ENCODE data around the gene FIG4. TPM values are rescaled to one million over a fixed set of nuclear protein-coding genes. Genes with fewer than 3 reads are reported as not detected.

Gene FIG4
- polyA plus RNA-seq, 2 of the 4 experiments (the other 2 are of a cell fraction): 6.2 to 11.2 TPM

DNA sequence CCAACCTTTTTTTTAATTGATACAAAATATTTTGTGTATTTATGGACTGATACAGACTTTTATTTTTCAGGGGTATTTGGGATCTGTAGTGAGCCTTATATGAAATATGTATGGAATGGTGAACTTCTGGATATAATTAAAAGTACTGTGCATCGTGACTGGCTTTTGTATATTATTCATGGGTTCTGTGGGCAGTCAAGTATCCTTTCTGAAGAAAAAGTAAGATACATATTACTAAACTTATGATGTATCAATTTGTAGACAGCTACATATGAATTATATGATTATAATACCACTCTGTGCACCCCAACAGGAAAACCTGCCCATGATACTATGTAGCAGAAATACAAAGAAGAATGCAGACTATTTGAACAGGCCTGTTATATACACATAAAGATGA, 47.2 kb downstream of the FIG4 start:
- Histone ChIP-seq H3K4me1 (no peaks in the 10 kb centered on the region), H3K9me3 (no peaks in the 10 kb centered on the region), H3K27ac (no peak overlapping the region), H3K4me3 (no peak overlapping the region), H3K4me2 (no peak overlapping the region)
- DNase-seq (ENCODE audit: low read depth in 1 of 2, low spot score in 1 of 2) (no peak), ATAC-seq (no peak), FAIRE-seq (no peak)
- WGBS (ENCODE audit: missing lambda C conversion rate): 97% methylated on average over 1 of the region's 1 CpG
- CTCF ChIA-PET: interaction anchor here (0.9 kb wide), 1 partner anchor 33 kb away, joined by 3 read pairs; no protein-coding TSS in a partner anchor
- POLR2A ChIA-PET: no interaction called here
- TF ChIP-seq RFX5 (IDR thresholded peaks at IDR 0.05): no peak
- TF ChIP-seq ZC3H11A (IDR thresholded peaks at IDR 0.05): no peak
- TF ChIP-seq CEBPB (IDR thresholded peaks at IDR 0.05): no peak
- TF ChIP-seq, protein P1, sequence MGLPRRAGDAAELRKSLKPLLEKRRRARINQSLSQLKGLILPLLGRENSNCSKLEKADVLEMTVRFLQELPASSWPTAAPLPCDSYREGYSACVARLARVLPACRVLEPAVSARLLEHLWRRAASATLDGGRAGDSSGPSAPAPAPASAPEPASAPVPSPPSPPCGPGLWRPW (IDR thresholded peaks at IDR 0.05): no peak
- TF ChIP-seq GATA3 (IDR thresholded peaks at IDR 0.05; ENCODE audit: borderline replicate concordance): no peak

DNA sequence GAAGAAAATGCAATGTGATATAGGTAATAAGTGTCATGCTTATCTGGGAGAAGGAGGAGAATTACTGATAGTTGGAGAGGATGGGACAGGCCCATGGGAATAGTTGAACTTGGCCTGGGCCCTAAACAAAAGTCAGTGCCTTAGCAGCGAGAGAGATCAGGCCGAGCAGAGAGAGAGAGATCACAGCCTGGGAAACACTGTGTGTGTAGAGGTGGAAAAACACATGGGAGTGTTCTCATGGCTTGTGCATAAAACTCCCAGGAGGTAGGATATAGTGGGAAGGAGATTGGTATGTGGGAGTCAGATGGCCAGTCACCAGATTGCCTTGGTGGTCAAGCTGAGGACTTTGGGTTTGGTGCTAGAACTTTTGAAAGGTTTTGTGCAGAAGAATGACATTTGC, 47.6 kb downstream of the FIG4 start:
- DNase-seq (ENCODE audit: low read depth in 1 of 2, low spot score in 1 of 2): no peak
- Histone ChIP-seq H3K4me2 (no peak overlapping the region), H3K4me3 (no peak overlapping the region), H3K27ac (no peak overlapping the region), H3K4me1 (no peaks in the 10 kb centered on the region), H3K9me3 (no peaks in the 10 kb centered on the region)
- FAIRE-seq: no peak
- no peak for ATAC-seq
- 88% methylated on average over 2 of the region's 2 CpGs for WGBS (ENCODE audit: missing lambda C conversion rate)
- ChIA-PET POLR2A (no interaction called here), CTCF (interaction anchor here (0.9 kb wide), 1 partner anchor 34 kb away, joined by 3 read pairs; no protein-coding TSS in a partner anchor)
- TF ChIP-seq CHD2 (IDR thresholded peaks at IDR 0.05; ENCODE audit: low read length, partially characterized antibody): no peak
- TF ChIP-seq, protein P1 (IDR thresholded peaks at IDR 0.05): no peak
- no peak for TF ChIP-seq NPAS2 (CRISPR knock-in tag; IDR thresholded peaks at IDR 0.05; ENCODE audit: borderline replicate concordance)
- no peak for TF ChIP-seq HDAC2 (IDR thresholded peaks at IDR 0.05)
- TF ChIP-seq KDM5A (IDR thresholded peaks at IDR 0.05): no peak
- TF ChIP-seq SMC3 (IDR thresholded peaks at IDR 0.05): no peak
- TF ChIP-seq FOSL2 (IDR thresholded peaks at IDR 0.05): no peak
- TF ChIP-seq FOSL2 (CRISPR knock-in tag; IDR thresholded peaks at IDR 0.05): no peak
- TF ChIP-seq NR3C1 (IDR thresholded peaks at IDR 0.05): no peak
- no peak for TF ChIP-seq HOXA7 (CRISPR knock-in tag; IDR thresholded peaks at IDR 0.05)
- no peak for TF ChIP-seq RCOR1 (IDR thresholded peaks at IDR 0.05; ENCODE audit: low read depth, low read length)
- TF ChIP-seq NFE2L2 (conservative IDR thresholded peaks at IDR 0.05; ENCODE audit: low read length): no peak
- no peak for TF ChIP-seq TP53 (CRISPR knock-in tag; IDR thresholded peaks at IDR 0.05)
- TF ChIP-seq ZFP36 (IDR thresholded peaks at IDR 0.05; ENCODE audit: borderline replicate concordance, partially characterized antibody): no peak
- TF ChIP-seq POLR2A (IDR thresholded peaks at IDR 0.05; ENCODE audit: low read length): no peak

DNA sequence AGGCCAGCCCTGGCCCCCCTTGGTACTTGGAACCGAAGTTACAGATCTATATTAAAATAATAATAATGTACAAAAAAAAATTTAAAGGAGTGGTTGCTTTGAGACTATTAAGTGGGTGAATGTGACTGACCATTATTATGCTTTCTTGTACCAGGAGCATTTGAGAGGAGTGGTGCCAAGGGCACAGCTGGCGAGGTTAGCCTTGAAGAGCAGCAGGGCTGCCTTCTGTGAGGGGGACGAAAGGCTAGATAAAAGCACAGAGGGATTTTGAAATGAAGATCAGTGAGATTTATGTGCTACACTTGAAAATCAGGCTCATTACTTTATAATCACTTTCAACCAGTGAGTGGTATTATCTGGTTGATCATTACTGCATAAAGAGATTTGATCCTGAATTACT, 48.6 kb downstream of the FIG4 start:
- no peaks in the 10 kb centered on the region for H3K4me1 ChIP-seq
- TF ChIP-seq RARB (CRISPR knock-in tag; IDR thresholded peaks at IDR 0.05): no peak
- TF ChIP-seq ZC3H11A (IDR thresholded peaks at IDR 0.05): no peak
- TF ChIP-seq, protein P2, sequence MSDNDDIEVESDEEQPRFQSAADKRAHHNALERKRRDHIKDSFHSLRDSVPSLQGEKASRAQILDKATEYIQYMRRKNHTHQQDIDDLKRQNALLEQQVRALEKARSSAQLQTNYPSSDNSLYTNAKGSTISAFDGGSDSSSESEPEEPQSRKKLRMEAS (IDR thresholded peaks at IDR 0.05): no peak
- no peak for TF ChIP-seq NPAS2 (CRISPR knock-in tag; IDR thresholded peaks at IDR 0.05; ENCODE audit: borderline replicate concordance)
- no peak for TF ChIP-seq EP300 (IDR thresholded peaks at IDR 0.05)
- no peak for TF ChIP-seq JUN (IDR thresholded peaks at IDR 0.05)
- no peak for TF ChIP-seq GATA3 (IDR thresholded peaks at IDR 0.05; ENCODE audit: borderline replicate concordance)
- no peak for TF ChIP-seq KDM1A (IDR thresholded peaks at IDR 0.05; ENCODE audit: low read depth)
- TF ChIP-seq, protein P3, sequence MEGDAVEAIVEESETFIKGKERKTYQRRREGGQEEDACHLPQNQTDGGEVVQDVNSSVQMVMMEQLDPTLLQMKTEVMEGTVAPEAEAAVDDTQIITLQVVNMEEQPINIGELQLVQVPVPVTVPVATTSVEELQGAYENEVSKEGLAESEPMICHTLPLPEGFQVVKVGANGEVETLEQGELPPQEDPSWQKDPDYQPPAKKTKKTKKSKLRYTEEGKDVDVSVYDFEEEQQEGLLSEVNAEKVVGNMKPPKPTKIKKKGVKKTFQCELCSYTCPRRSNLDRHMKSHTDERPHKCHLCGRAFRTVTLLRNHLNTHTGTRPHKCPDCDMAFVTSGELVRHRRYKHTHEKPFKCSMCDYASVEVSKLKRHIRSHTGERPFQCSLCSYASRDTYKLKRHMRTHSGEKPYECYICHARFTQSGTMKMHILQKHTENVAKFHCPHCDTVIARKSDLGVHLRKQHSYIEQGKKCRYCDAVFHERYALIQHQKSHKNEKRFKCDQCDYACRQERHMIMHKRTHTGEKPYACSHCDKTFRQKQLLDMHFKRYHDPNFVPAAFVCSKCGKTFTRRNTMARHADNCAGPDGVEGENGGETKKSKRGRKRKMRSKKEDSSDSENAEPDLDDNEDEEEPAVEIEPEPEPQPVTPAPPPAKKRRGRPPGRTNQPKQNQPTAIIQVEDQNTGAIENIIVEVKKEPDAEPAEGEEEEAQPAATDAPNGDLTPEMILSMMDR (IDR thresholded peaks at IDR 0.05): no peak
- no peak for TF ChIP-seq SMC3 (IDR thresholded peaks at IDR 0.05)
- no peak for TF ChIP-seq EHMT2 (IDR thresholded peaks at IDR 0.05; ENCODE audit: low read depth)
- TF ChIP-seq POLR2AphosphoS2 (conservative IDR thresholded peaks at IDR 0.05; ENCODE audit: low read length): no peak
- TF ChIP-seq CHD2 (IDR thresholded peaks at IDR 0.05; ENCODE audit: low read length, partially characterized antibody): no peak
- TF ChIP-seq POLR2A (IDR thresholded peaks at IDR 0.05; ENCODE audit: low read length): no peak
- TF ChIP-seq, protein P4, sequence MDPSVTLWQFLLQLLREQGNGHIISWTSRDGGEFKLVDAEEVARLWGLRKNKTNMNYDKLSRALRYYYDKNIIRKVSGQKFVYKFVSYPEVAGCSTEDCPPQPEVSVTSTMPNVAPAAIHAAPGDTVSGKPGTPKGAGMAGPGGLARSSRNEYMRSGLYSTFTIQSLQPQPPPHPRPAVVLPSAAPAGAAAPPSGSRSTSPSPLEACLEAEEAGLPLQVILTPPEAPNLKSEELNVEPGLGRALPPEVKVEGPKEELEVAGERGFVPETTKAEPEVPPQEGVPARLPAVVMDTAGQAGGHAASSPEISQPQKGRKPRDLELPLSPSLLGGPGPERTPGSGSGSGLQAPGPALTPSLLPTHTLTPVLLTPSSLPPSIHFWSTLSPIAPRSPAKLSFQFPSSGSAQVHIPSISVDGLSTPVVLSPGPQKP (IDR thresholded peaks at IDR 0.05; ENCODE audit: low read depth, low read length): no peak
- TF ChIP-seq, protein P5, sequence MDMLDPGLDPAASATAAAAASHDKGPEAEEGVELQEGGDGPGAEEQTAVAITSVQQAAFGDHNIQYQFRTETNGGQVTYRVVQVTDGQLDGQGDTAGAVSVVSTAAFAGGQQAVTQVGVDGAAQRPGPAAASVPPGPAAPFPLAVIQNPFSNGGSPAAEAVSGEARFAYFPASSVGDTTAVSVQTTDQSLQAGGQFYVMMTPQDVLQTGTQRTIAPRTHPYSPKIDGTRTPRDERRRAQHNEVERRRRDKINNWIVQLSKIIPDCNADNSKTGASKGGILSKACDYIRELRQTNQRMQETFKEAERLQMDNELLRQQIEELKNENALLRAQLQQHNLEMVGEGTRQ (IDR thresholded peaks at IDR 0.05): no peak
- WGBS (ENCODE audit: missing lambda C conversion rate): 78% methylated on average over 3 of the region's 3 CpGs
- H3K9me3 ChIP-seq: no peaks in the 10 kb centered on the region
- no peak overlapping the region for H3K4me2 ChIP-seq
- DNase-seq (ENCODE audit: low read depth in 1 of 2, low spot score in 1 of 2) (no peak), FAIRE-seq (no peak), ATAC-seq (no peak)
- ChIA-PET CTCF (no interaction called here), POLR2A (no interaction called here)
- no peak overlapping the region for H3K27ac ChIP-seq
- no peak overlapping the region for H3K4me3 ChIP-seq

Measured in A549 (cell line).